Measurements from ENCODE around the gene ZP1.

ZP1 gene

GRCh38 chr11:60844870-60845221, 22.5 kb upstream of the ZP1 start:
- DNase-seq = no peak

- DNase-seq = no peak
Measured at GRCh38 chr11:60845338-60845737, 22.0 kb upstream of the ZP1 start.

- DNase-seq = no peak
Measured at GRCh38 chr11:60847281-60847680, 20.1 kb upstream of the ZP1 start.

- no peak for DNase-seq
Measured at GRCh38 chr11:60847896-60848295, 19.4 kb upstream of the ZP1 start.

- DNase-seq = no peak
Measured at GRCh38 chr11:60848714-60849151, 18.6 kb upstream of the ZP1 start.

- DNase-seq = no peak
Measured at GRCh38 chr11:60849641-60850520, 17.5 kb upstream of the ZP1 start.

- no peak for DNase-seq
Measured at GRCh38 chr11:60851327-60852104, 15.8 kb upstream of the ZP1 start.

GRCh38 chr11:60852117-60852981, 15.0 kb upstream of the ZP1 start:
- no peak for DNase-seq

- DNase-seq = no peak
Measured at GRCh38 chr11:60852982-60853950, 14.1 kb upstream of the ZP1 start.

GRCh38 chr11:60854140-60854846, 13.0 kb upstream of the ZP1 start:
- DNase-seq = no peak

- no peak for DNase-seq
Measured at GRCh38 chr11:60854847-60855725, 12.3 kb upstream of the ZP1 start.

- no peak for DNase-seq
Measured at GRCh38 chr11:60855726-60856633, 11.4 kb upstream of the ZP1 start, which contains the start of gene PTGDR2. TSS of gene PTGDR2 (minus strand) at chr11:60855950. CDS start at chr11:60853722, 2,228 bp downstream.

- DNase-seq = peak; percentile 2 to 9
Measured at GRCh38 chr11:60857378-60858232, 9.7 kb upstream of the ZP1 start.

- DNase-seq = no peak
Measured at GRCh38 chr11:60858236-60858635, 9.1 kb upstream of the ZP1 start.

- no peak for DNase-seq
Measured at GRCh38 chr11:60858731-60859464, 8.4 kb upstream of the ZP1 start.

- DNase-seq = no peak
Measured at GRCh38 chr11:60859616-60860250, 7.6 kb upstream of the ZP1 start.

GRCh38 chr11:60860943-60861342, 6.4 kb upstream of the ZP1 start:
- no peak for DNase-seq
